Stimulated activated CD4-positive, alpha-beta T cell treated with anti-CD3 and anti-CD28 coated beads, TNF-alpha, amount 100 ng/mL, for 48 hours (primary cell): ENCODE results near the gene CNTNAP2.

Source experiments
- DNase-seq, 3 donors: peaks; one replicate each; pipeline ENCODE4 v3.0.0-alpha.2; 2020; ENCODE audit warnings: low read depth in 3 of 3

Gene CNTNAP2

DNA sequence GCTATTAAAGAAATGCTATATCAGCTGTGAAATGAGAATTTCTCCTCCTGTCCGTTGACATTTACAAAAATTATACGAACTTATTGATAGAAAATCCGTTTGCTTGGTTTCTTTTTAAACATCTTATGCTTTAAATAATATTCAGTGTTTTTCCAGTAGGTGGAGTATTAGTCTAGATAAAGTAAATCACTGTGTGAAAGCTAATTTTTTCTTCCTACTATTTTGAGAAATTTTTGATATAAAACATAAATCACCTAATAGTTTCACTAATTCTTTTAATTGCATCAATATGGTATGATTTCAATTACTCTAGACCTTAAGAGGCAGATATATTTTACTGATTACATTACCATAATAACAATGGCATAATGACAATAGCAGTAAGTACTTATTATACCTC lies 2138.7 kb downstream of the CNTNAP2 start:
- DNase-seq = no peak

GRCh38 chr7:148256433-148256832 lies 2139.8 kb downstream of the CNTNAP2 start:
- DNase-seq = no peak

DNA sequence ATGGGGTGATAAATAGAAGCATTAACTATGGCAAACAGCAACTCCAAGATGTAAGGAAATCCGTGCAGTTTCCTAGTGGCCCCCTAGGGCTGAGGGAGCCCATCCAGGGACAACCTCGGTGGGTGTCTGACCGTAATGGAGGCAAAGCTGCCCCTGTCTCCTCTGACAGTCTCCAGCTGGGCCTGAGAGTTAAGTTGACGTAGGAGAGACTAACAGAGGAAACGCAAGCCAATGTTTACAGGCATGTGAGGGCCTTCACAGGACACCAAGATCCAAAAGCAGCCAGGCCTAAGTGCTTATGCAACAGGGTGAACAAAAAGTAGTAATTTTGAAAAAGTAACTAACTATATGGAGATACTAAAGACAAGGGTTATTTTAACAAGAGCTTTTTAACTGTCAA lies 2144.0 kb downstream of the CNTNAP2 start:
- DNase-seq = no peak

GRCh38 chr7:148261523-148261922 lies 2144.9 kb downstream of the CNTNAP2 start:
- no peak for DNase-seq

DNA sequence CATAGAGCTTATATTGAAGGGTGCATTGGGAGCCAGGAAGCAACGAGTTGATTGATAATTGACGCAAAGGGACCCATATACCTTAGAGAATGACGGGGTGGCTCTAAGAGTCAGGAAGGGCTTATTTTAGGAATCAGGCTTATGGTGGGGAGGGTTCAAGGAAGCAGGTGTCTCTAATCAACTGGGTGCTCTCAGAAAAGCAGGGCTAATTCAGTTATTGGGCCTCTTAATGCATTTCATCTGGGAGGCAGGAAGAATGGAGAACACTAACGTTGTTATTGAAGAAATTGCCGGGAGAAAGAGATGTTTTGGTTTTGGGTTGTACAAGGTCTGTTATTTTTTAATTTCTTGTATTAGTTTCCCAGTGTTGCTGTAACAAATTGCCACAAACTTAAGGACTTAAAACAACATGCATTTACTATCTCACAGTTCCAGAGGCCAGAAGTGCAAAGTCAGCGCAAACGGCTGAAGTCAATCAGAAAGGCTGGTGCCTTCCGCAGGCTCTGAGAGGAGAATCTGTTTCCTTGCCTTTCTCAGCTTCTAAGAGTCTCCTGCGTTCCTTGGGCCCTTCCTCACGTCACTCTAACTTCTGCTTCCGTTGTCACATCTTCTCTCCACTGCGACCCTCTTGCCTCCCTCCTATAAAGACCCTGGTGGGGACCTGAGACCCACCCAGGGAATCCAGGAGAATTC lies 2145.5 kb downstream of the CNTNAP2 start:
- no peak for DNase-seq

GRCh38 chr7:148262721-148263229 lies 2146.2 kb downstream of the CNTNAP2 start:
- peak; percentile 36 to 43 (median 42) for DNase-seq

DNA sequence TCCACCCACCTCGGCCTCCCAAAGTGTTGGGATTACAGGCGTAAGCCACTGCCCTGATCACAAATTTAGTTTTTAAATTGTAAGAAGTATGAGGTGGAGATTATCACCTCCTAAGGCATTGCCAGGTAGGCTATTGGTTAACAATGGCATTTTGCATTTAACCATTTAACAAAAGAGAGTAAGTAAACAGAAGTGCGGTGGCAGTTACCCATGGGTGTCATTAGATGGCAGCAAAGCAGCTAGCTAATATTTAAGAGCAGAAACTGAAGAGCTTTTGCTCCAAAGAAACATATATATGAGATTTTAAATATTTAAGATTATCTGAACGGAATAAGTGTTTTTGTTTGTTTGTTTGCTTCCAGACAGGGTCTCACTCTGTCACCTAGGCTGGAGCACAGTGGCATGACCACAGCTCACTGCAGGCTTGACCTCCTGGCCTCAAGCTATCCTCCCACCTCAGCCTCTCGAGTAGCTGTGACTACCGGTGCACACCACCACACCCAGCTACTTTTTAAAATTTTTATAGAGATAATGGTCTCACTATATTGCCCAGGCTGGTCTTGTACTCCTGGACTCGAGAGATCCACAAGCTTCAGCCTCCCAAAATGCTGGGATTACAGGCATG lies 2148.4 kb downstream of the CNTNAP2 start:
- no peak for DNase-seq

DNA sequence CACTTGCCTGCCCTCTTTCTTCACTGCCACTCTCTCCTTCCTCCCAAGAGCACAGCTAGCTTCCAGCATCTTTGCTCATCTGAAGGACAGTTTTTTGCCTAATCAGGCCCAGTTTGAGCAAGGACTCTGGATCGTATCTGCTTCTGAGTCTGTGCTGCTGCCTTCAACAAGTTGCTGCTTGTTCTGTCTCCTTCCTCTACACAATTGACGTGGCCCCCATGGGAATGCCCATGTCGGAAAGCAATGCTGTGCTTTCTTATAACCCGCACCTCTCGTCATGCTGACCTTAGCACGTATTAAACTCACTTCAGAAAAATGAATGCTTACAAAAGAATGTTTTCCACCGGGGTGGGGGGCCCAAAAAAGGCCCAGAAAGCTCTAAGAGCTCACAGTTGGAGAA lies 2149.3 kb downstream of the CNTNAP2 start:
- no peak for DNase-seq

DNA sequence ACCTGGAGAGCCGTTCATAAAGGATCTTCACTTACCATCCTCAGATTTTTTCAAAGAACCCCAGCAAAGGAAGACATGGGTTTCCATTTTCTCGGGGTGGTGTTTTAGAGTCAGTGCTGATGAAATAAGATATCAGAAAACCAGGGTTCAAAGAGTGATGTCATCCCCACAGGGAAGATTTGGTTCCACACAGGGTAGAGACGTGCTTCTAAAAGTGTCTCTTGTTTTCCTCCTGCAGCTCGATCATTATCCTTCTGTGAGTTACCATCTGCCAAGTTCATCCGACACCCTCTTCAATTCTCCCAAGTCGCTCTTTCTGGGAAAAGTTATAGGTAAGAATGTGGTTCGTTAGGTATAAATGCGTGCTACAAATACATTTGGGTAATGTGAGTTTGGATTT lies 2150.2 kb downstream of the CNTNAP2 start:
- no peak for DNase-seq

DNA sequence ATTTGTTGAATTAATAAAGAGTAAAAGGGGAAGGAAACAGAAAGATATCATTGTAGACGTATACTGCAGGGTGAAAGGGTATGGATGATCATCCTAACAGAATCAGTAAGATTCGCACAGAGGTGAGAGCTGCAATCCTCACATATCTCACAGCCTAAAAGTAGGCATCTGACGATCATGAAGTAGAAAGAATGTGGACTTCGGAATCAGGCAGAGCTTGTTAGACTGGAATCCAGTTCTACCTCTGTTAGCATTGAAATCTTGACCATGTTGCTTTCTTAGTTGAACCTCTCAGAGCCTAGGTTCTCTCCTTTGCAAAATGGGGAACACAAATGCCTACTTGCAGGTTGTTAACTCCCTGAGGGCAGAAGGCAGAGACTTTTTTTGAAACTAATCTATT lies 2154.0 kb downstream of the CNTNAP2 start:
- no peak for DNase-seq

GRCh38 chr7:148274118-148274517 lies 2157.5 kb downstream of the CNTNAP2 start:
- DNase-seq = no peak

GRCh38 chr7:148275359-148275890 lies 2158.8 kb downstream of the CNTNAP2 start:
- no peak for DNase-seq

GRCh38 chr7:148276314-148277041 lies 2159.9 kb downstream of the CNTNAP2 start:
- DNase-seq = no peak

DNA sequence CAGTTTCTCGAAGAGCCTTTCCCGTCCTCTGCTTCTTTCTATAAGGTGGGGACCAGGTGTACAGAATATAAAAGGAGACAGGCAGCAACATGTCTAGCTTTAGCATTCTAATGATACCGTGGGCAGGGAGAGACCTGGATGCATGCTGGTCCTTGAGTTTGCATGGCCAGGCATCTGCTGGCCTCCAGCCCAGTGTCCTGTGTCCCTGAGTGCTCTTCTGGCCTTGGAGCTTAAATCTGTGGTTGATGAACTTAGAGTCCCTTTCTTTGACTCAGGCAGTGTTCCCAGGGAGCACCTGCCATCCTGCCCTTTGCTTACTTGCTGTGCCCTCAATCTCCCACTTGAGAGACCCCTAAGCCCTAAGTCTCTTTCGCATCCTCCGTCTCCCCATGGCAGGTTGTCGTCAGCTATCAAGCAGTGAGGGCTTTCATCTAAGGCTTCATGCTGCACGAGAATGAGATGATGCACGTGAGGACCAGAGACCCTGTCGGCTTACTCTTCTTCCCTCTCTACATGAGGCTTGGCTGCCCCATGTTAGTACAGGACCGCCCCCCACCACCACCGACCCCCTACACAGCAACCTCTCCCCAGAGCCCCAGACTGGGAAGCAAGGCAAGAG lies 2160.6 kb downstream of the CNTNAP2 start:
- no peak for DNase-seq

GRCh38 chr7:148286150-148286549 lies 2169.5 kb downstream of the CNTNAP2 start:
- DNase-seq = no peak

DNA sequence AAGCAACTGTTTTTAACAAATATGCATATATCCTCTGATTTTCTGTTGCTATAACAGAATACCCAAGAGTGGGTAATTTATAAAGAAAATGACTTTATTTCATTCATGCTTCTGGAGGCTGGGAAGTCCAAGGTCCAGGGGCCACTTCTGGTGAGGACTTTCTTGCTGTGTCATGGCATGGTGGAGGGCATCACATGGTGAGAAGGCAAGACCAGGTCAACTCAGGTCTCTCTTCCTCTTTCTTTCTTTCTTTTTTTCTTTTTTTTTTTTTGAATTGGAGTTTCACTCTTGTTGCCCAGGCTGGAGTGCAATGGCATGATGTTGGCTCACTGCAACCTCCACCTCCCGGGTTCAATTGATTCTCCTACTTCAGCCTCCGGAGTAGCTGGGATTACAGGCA lies 2170.9 kb downstream of the CNTNAP2 start:
- no peak for DNase-seq

DNA sequence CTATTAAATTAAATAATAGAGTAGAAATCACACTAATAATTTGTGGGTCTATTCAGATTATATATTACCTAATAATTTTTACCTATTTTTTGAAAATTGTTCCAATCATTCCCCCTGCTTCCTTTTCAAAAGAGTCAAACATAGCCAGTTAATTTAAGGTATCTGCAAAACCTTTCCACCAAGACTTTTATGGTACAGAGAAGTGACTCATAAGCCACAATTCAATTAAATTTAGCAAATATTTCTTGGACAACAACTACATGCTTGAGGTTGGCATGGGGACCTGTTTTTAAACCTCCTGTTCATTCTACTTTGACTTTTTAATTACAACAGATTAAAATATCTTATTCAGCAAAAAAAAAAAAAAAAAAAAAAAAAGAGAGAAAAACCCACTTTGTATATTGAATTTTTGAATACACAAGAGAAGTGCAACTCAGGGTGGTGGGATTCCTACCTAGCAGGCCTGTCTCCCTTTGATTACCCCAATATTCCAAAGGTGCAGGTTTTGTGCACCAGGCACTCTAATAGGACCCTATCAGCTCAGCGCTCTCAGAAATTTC lies 2172.1 kb downstream of the CNTNAP2 start:
- DNase-seq = no peak

DNA sequence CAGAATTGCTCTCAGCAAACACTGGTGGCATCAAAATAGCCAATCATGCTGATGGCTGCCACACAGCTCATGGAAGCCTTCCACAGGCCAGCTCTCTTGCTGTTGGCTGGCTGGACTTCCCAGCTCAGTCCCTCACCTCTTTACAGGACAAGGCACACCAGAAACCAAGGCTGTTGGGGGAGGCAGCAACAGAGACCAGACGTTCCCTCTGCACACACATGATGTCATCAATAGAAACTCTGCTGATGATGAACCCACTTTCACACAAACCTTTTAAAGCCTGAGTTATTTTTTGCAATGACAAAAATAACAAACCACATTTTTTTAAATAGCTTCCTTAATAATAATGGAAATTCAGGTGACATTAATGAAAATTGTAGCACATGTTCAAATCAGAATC lies 2173.0 kb downstream of the CNTNAP2 start:
- no peak for DNase-seq

- DNase-seq = no peak
Measured at GRCh38 chr7:148290538-148290937, 2173.9 kb downstream of the CNTNAP2 start.

- DNase-seq = no peak
Measured at GRCh38 chr7:148291799-148292198, 2175.2 kb downstream of the CNTNAP2 start.

DNA sequence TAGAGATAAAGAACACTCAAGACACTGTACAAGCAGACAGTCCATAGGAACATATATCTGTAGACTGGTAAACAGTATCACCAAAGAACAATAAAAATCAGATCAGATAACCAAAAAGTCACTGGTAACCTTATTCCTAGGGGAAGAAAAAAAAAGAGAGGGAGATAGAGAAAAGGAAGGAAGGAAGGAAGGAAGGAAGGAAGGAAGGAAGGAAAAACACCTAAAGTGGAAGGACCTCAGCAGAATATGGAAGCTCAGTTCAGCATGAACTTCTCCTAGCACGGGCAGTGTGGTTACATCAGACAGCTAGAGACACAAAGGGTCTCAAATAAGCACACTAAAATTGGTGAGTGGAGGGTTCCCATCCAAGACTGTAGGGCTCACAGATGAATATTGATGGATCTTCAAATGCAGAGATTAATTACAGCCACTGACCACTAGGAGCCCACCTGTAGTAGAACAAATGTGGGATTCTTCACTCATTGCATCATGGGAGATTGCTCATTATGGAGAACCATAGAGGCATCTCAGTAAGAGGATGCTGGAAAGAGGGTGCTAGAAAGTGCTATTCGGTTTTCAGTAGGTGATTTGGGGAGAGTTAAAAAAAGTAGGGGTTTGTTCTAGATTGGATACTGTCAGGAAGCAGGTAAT lies 2180.5 kb downstream of the CNTNAP2 start:
- no peak for DNase-seq
